Prostate gland (tissue), 2 donors: Measurements from ENCODE around the gene AKAP17A. TPM values are rescaled to one million over a fixed set of nuclear protein-coding genes. Genes with fewer than 3 reads are reported as not detected.
"Not testable (repeated sequence)": the region's sequence is repeated elsewhere in the genome, so short reads cannot be mapped to it uniquely, and the experiment has no call there.

ENCODE experiments used
- DNase-seq: peaks from one replicate; pipeline ENCODE4 v3.0.0-alpha.2; 2019; ENCODE audit warnings: low spot score
- H3K27ac ChIP-seq, 2 donors: fragments of 200-600 bp; sonication (generic); 2 replicates each; pipeline ENCODE4 v1.5.1; 2017 to 2019
- H3K27me3 ChIP-seq: fragments of 200-600 bp; sonication (generic); replicated peaks from 2 replicates; pipeline ENCODE4 v1.5.1; 2019; ENCODE audit not compliant: insufficient read depth
- H3K36me3 ChIP-seq, 2 donors: fragments of 200-600 bp; sonication (generic); 1 replicate in 1 of 2; 2 replicates in 1 of 2; pipeline versions ENCODE4 v1.5.1 to v1.8.1; 2017 to 2019
- H3K4me1 ChIP-seq: fragments of 200-600 bp; sonication (generic); replicated peaks from 2 replicates; pipeline ENCODE4 v1.5.1; 2019
- H3K4me3 ChIP-seq, 2 donors: fragments of 200-600 bp; sonication (generic); 2 replicates each; pipeline ENCODE4 v1.5.1; 2017 to 2019
- H3K9me3 ChIP-seq: fragments of 200-600 bp; sonication (generic); 2 replicates; pipeline ENCODE4 v1.5.1; 2017
- CTCF ChIP-seq, 4 experiments: fragments of 200-600 bp in 2 of 4; fragments of 450-650 bp in 2 of 4; sonication (generic) in 2 of 4; IDR thresholded peaks; 1 replicate in 3 of 4; 2 replicates in 1 of 4; pipeline ENCODE4 v1.5.1; 2016 to 2019; ENCODE audit warnings: antibody characterized with exemption in 4 of 4, mild to moderate bottlenecking in 2 of 4, moderate library complexity in 2 of 4
- POLR2A ChIP-seq: fragments of 450-650 bp; IDR thresholded peaks from one replicate; pipeline ENCODE4 v1.6.1; 2016; ENCODE audit warnings: antibody characterized with exemption, mild to moderate bottlenecking
- POLR2AphosphoS5 ChIP-seq: sonication (generic); formaldehyde crosslinking; IDR thresholded peaks from one replicate; pipeline ENCODE4 v1.6.1; 2017; ENCODE audit warnings: antibody characterized with exemption
- WGBS: methylation state at CpG from one replicate; pipeline ENCODE4 v1.1.5; 2018; 5-methylcytosine and 5-hydroxymethylcytosine counted together
- intact Hi-C: fragments of 100-400 bp; cut with DNase I; formaldehyde crosslinking; loops from one replicate; pipeline ENCODE4 v1.14.2; 2022
- total RNA-seq, 2 donors: library from RNA; depleted of rRNA; stranded (reverse); fragments of >200 nt; gene quantifications; one replicate each; pipeline ENCODE4 v1.1.0, GENCODE V29; 2016

The AKAP17A gene
- total RNA-seq, 2 donors from 2014 or later, result 45.5 to 97.7 TPM

GRCh38 chrX:1614927-1615326 lies 23.5 kb downstream of the AKAP17A start, which contains the start of gene ASMT:
ASMT (plus strand) TSS chrX:1615059; CDS start chrX:1615200, 141 bp downstream.
- no peaks in the 10 kb centered on the region for H3K9me3 ChIP-seq
- no peak for TF ChIP-seq POLR2A
- no peak within 1 kb of the TSS for H3K4me3 ChIP-seq
- no peak within 1 kb of the TSS for H3K27ac ChIP-seq
- no peaks in the 10 kb centered on the region for H3K4me1 ChIP-seq
- intact Hi-C loops, result no loop called here
- no peak for DNase-seq
- no peaks in the 10 kb centered on the region for H3K36me3 ChIP-seq
- WGBS, result 82% methylated on average over 17 of the region's 17 CpGs
- no peaks in the 10 kb centered on the region for H3K27me3 ChIP-seq

GRCh38 chrX:1618689-1619088 lies 27.3 kb downstream of the AKAP17A start:
- DNase-seq, result no peak
- TF ChIP-seq CTCF (IDR thresholded peaks at IDR 0.05) (no peak), POLR2A (no peak), POLR2AphosphoS5 (no peak)
- H3K4me1 ChIP-seq, result no peaks in the 10 kb centered on the region
- H3K27me3 ChIP-seq, result no peaks in the 10 kb centered on the region
- intact Hi-C loops, result no loop called here
- 69% methylated on average over 4 of the region's 4 CpGs for WGBS
- no peak overlapping the region for H3K27ac ChIP-seq
- no peaks in the 10 kb centered on the region for H3K36me3 ChIP-seq
- no peaks in the 10 kb centered on the region for H3K9me3 ChIP-seq
- H3K4me3 ChIP-seq, result no peak overlapping the region

- DNase-seq, result no peak
- intact Hi-C loops, result no loop called here
- TF ChIP-seq POLR2A (no peak), CTCF (IDR thresholded peaks at IDR 0.05) (no peak), POLR2AphosphoS5 (no peak)
- Histone ChIP-seq H3K27ac (no peak overlapping the region), H3K36me3 (no peaks in the 10 kb centered on the region), H3K9me3 (no peaks in the 10 kb centered on the region), H3K27me3 (no peaks in the 10 kb centered on the region), H3K4me3 (no peak overlapping the region), H3K4me1 (no peaks in the 10 kb centered on the region)
- 88% methylated on average over 21 of the region's 21 CpGs for WGBS
Observed at GRCh38 chrX:1623691-1624090, 32.3 kb downstream of the AKAP17A start.

- H3K36me3 ChIP-seq, H3K9me3 ChIP-seq, H3K4me3 ChIP-seq, H3K4me1 ChIP-seq, intact Hi-C loops, H3K27me3 ChIP-seq, DNase-seq, H3K27ac ChIP-seq: not testable (repeated sequence)
- whole genome bisulfite sequencing, result 81% methylated on average over 14 of the region's 14 CpGs
Observed at GRCh38 chrX:1624158-1624860, 32.9 kb downstream of the AKAP17A start.

- H3K4me1 ChIP-seq, H3K4me3 ChIP-seq, H3K9me3 ChIP-seq, H3K27ac ChIP-seq, intact Hi-C loops, DNase-seq, H3K36me3 ChIP-seq, H3K27me3 ChIP-seq: not testable (repeated sequence)
- 94% methylated on average over 7 of the region's 7 CpGs for WGBS
Observed at GRCh38 chrX:1624861-1625215, 33.4 kb downstream of the AKAP17A start.

GRCh38 chrX:1629244-1629643 lies 37.8 kb downstream of the AKAP17A start:
- no peaks in the 10 kb centered on the region for H3K27me3 ChIP-seq
- H3K4me1 ChIP-seq, result no peaks in the 10 kb centered on the region
- DNase-seq, result no peak
- no peaks in the 10 kb centered on the region for H3K9me3 ChIP-seq
- H3K4me3 ChIP-seq, result no peak overlapping the region
- intact Hi-C loops, result no loop called here
- TF ChIP-seq POLR2A (no peak), POLR2AphosphoS5 (no peak), CTCF (IDR thresholded peaks at IDR 0.05) (no peak)
- no peaks in the 10 kb centered on the region for H3K36me3 ChIP-seq
- H3K27ac ChIP-seq, result no peak overlapping the region
- 73% methylated on average over 7 of the region's 7 CpGs for WGBS
